HCT116 (cell line): ENCODE results near the gene NEURL2. TPM values are rescaled to one million over a fixed set of nuclear protein-coding genes. Genes with fewer than 3 reads are reported as not detected.

ENCODE experiments used
- ATAC-seq: fragments of 200-7000 bp; cut with Tn5 transposase; 2 replicates; pipeline ENCODE4 v1.9.1; 2020; ENCODE audit warnings: mild to moderate bottlenecking, moderate library complexity
- Bru-seq: library from RNA; stranded (reverse); fragments of 400-500 nt; gene quantifications from one replicate; lab custom pipeline; 2021; lab: Mats Ljungman, UMichigan
- BruChase-seq, 2 experiments: library from RNA; stranded (reverse); fragments of 400-500 nt; gene quantifications; one replicate each; lab custom pipeline; 2021; lab: Mats Ljungman, UMichigan
- BruUV-seq: library from RNA; stranded (reverse); fragments of 400-500 nt; replicated peaks from 2 replicates; lab custom pipeline; 2021; lab: Mats Ljungman, UMichigan
- CTCF ChIA-PET: fragments of 300-600 bp; sonication (Branson Sonifier 250); formaldehyde crosslinking; loops from one replicate; lab custom pipeline; 2021; ENCODE audit warnings: antibody characterized with exemption; lab: Charles Lee
- POLR2A ChIA-PET: fragments of 300-600, 350-600 bp; sonication (Branson Sonifier 250); formaldehyde crosslinking; loops from one replicate; lab custom pipeline; 2021; ENCODE audit warnings: antibody characterized with exemption; lab: Charles Lee
- RAD21 ChIA-PET, 2 experiments: fragments of 300-600 bp; sonication (Branson Sonifier 250); formaldehyde crosslinking; loops; one replicate each; lab custom pipeline; 2023; ENCODE audit warnings: low total read pairs in 2 of 2; ENCODE audit not compliant: uncharacterized antibody in 2 of 2, unreplicated experiment in 2 of 2, low non-redundant PET in 1 of 2; lab: Charles Lee
- DNase-seq: peaks from one replicate; pipeline ENCODE4 v3.0.0-alpha.2; 2010; ENCODE audit warnings: low read depth, low spot score
- H2AFZ ChIP-seq: fragments of 200-600 bp; shearing (Covaris generic), sonication (generic); 2 replicates; pipeline ENCODE4 v1.6.1; 2017; ENCODE audit warnings: low read depth, mixed run types, mixed read lengths, antibody characterized with exemption, low read length; ENCODE audit not compliant: poor library complexity, severe bottlenecking
- H3K27ac ChIP-seq: 2 replicates; pipeline ENCODE4 v1.5.1; 2012; ENCODE audit warnings: low read depth, low read length
- H3K27me3 ChIP-seq: fragments of 200-600 bp; sonication (generic); 2 replicates; pipeline ENCODE4 v1.6.1; 2016; ENCODE audit warnings: mixed run types, low read length, mixed read lengths; ENCODE audit not compliant: insufficient read depth
- H3K36me3 ChIP-seq, 2 experiments: fragments of 200-500 bp in 1 of 2; fragments of 200-600 bp in 1 of 2; sonication (Bioruptor generic) in 1 of 2; sonication (generic) in 1 of 2; 2 replicates each; pipeline versions ENCODE4 v1.5.1 to v1.6.1; 2014 to 2016; ENCODE audit warnings: low read length in 2 of 2, inconsistent platforms in 1 of 2, mixed read lengths in 1 of 2, mixed run types in 1 of 2; ENCODE audit not compliant: insufficient read depth in 2 of 2, control insufficient read depth in 1 of 2
- H3K4me1 ChIP-seq, 2 experiments: fragments of 200-600 bp in 1 of 2; sonication (generic) in 1 of 2; 2 replicates each; pipeline versions ENCODE4 v1.5.1 to v1.6.1; 2012 to 2017; ENCODE audit warnings: low read length in 2 of 2, inconsistent platforms in 1 of 2, mild to moderate bottlenecking in 1 of 2, mixed read lengths in 1 of 2, mixed run types in 1 of 2, moderate library complexity in 1 of 2; ENCODE audit not compliant: insufficient read depth in 2 of 2, control insufficient read depth in 1 of 2
- H3K4me2 ChIP-seq: fragments of 200-600 bp; sonication (generic); 2 replicates; pipeline ENCODE4 v1.6.1; 2017; ENCODE audit warnings: mixed run types, low read length, mixed read lengths
- H3K4me3 ChIP-seq, 2 experiments: fragments of 200-600 bp in 1 of 2; sonication (generic) in 1 of 2; replicated peaks in 1 of 2; 2 replicates each; pipeline ENCODE4 v1.5.1; 2011 to 2016; ENCODE audit warnings: low read length in 2 of 2, control low read depth in 1 of 2, low read depth in 1 of 2, mild to moderate bottlenecking in 1 of 2, mixed read lengths in 1 of 2, mixed run types in 1 of 2
- H3K79me2 ChIP-seq: fragments of 200-600 bp; sonication (generic); 2 replicates; pipeline ENCODE4 v1.6.1; 2017; ENCODE audit warnings: mild to moderate bottlenecking, mixed run types, low read length, moderate library complexity, mixed read lengths; ENCODE audit not compliant: insufficient read depth
- H3K9ac ChIP-seq: fragments of 200-600 bp; sonication (generic); 2 replicates; pipeline ENCODE4 v1.6.1; 2016; ENCODE audit warnings: low read length, mixed read lengths
- H3K9me2 ChIP-seq: fragments of 200-600 bp; sonication (generic), shearing (Covaris generic); 2 replicates; pipeline ENCODE4 v1.6.1; 2017; ENCODE audit warnings: mixed run types, mild to moderate bottlenecking, moderate library complexity; ENCODE audit not compliant: insufficient read depth
- H3K9me3 ChIP-seq, 2 experiments: fragments of 200-500 bp in 1 of 2; fragments of 200-600 bp in 1 of 2; sonication (Bioruptor generic) in 1 of 2; sonication (generic) in 1 of 2; 2 replicates each; pipeline ENCODE4 v1.6.1; 2014 to 2017; ENCODE audit warnings: low read length in 2 of 2, mixed read lengths in 2 of 2, inconsistent platforms in 1 of 2, low read depth in 1 of 2, mild to moderate bottlenecking in 1 of 2, mixed run types in 1 of 2, moderate library complexity in 1 of 2; ENCODE audit not compliant: control insufficient read depth in 1 of 2, insufficient read depth in 1 of 2
- H4K20me1 ChIP-seq: fragments of 200-600 bp; sonication (generic), shearing (Covaris generic); 2 replicates; pipeline ENCODE4 v1.6.1; 2017; ENCODE audit warnings: mixed run types, mild to moderate bottlenecking, moderate library complexity; ENCODE audit not compliant: insufficient read depth
- CBX3 ChIP-seq: IDR thresholded peaks from 2 replicates; pipeline ENCODE4 v1.6.1; 2012; ENCODE audit warnings: low read depth
- EZH2 ChIP-seq: fragments of 200-600 bp; sonication (generic); IDR thresholded peaks from 2 replicates; pipeline ENCODE4 v1.6.1; 2017; ENCODE audit warnings: antibody characterized with exemption, mixed run types
- FOSL1 ChIP-seq: IDR thresholded peaks from 2 replicates; pipeline ENCODE4 v1.6.1; 2012; ENCODE audit warnings: low read depth
- JUND ChIP-seq: IDR thresholded peaks from 2 replicates; pipeline ENCODE4 v1.6.1; 2012
- MAX ChIP-seq: IDR thresholded peaks from 2 replicates; pipeline ENCODE4 v1.6.1; 2012
- POLR2AphosphoS5 ChIP-seq: IDR thresholded peaks from 2 replicates; pipeline ENCODE4 v1.6.1; 2011; ENCODE audit warnings: mild to moderate bottlenecking, low read depth, low read length, moderate library complexity
- SIN3A ChIP-seq: IDR thresholded peaks from 2 replicates; pipeline ENCODE4 v1.6.1; 2012; ENCODE audit warnings: low read depth
- SP1 ChIP-seq: IDR thresholded peaks from 2 replicates; pipeline ENCODE4 v1.6.1; 2012; ENCODE audit warnings: low read depth
- SRF ChIP-seq: IDR thresholded peaks from 2 replicates; pipeline ENCODE4 v1.6.1; 2012; ENCODE audit warnings: low read depth
- TCF7L2 ChIP-seq: IDR thresholded peaks from 2 replicates; pipeline ENCODE4 v1.7.0; 2011; ENCODE audit warnings: borderline replicate concordance, inconsistent platforms; ENCODE audit not compliant: insufficient read depth, insufficient read length; ENCODE audit errors: extremely low read depth
- YY1 ChIP-seq: IDR thresholded peaks from 2 replicates; pipeline ENCODE4 v1.6.1; 2011; ENCODE audit warnings: low read length, low read depth, moderate library complexity, mild to moderate bottlenecking; ENCODE audit not compliant: insufficient replicate concordance; ENCODE audit errors: extremely low read depth
- intact Hi-C: fragments of 100-400 bp; cut with micrococcal nuclease; formaldehyde crosslinking; loops from 2 replicates; pipeline ENCODE4 v1.10.0; 2022
- long read RNA-seq: library from polyadenylated mRNA; unstranded; transcript quantifications from one replicate; pipeline ENCODE4 v2.0.0, GENCODE V29; 2021; ENCODE audit not compliant: unreplicated experiment
- polyA plus RNA-seq: library from polyadenylated mRNA; unstranded; fragments of >200 nt; gene quantifications from 2 replicates; pipeline ENCODE4 v1.2.1, GENCODE V29; 2012; ENCODE audit warnings: missing spikeins
- total RNA-seq: library from RNA; stranded (reverse); gene quantifications from one replicate; pipeline ENCODE4 v1.2.1, GENCODE V29; 2021; ENCODE audit not compliant: unreplicated experiment
- TF ChIP-seq, protein P1 (sequence below): IDR thresholded peaks from 2 replicates; pipeline ENCODE4 v1.6.1; 2012

Gene NEURL2
- total RNA-seq: 0.96 TPM
- polyA plus RNA-seq: 0.27 and 0.59 TPM in 2 replicates
- Bru-seq, nascent RNA: percentile 39 among the genes with signal in this experiment
- BruChase-seq, experiment 1, labeled RNA remaining after a 6-hour chase: percentile 32 among the genes with signal in this experiment
- percentile 34 among the genes with signal in this experiment for BruChase-seq, experiment 2, labeled RNA remaining after a 2-hour chase
- long read RNA-seq: 0 reads

DNA sequence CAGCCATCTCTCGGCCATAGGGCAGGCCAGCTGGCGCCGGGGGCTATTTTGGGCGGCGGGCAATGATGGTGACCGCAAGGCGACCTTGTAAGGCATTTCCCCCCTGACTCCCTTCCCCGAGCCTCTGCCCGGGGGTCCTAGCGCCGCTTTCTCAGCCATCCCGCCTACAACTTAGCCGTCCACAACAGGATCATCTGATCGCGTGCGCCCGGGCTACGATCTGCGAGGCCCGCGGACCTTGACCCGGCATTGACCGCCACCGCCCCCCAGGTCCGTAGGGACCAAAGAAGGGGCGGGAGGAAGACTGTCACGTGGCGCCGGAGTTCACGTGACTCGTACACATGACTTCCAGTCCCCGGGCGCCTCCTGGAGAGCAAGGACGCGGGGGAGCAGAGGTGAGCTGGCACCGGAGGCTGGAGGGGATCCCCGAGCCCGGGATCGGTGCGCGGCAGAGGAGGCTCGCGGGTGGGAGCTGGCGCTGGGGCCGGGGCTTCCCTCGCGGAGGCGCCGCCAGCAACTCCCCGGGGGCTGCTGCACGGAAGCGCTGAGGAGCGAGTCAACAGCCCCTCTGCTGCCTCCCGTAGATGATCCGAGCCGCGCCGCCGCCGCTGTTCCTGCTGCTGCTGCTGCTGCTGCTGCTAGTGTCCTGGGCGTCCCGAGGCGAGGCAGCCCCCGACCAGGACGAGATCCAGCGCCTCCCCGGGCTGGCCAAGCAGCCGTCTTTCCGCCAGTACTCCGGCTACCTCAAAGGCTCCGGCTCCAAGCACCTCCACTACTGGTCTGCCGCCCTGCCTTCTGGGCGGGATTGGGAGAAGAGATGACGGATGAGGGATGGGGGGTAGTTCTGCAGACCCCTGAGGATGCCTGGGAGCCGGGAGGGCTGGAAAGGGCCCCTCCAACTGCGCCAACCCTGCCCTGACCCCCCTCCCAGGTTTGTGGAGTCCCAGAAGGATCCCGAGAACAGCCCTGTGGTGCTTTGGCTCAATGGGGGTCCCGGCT lies at the start of gene NEURL2, which contains the start of gene CTSA:
Gene NEURL2 (minus strand): TSS at position 224 of the 999 bp plus-strand sequence. CDS start 217 bp downstream, at position 7.
Gene CTSA (plus strand): TSS at position 351 of the 999 bp plus-strand sequence. CDS start 234 bp downstream, at position 585.
- H3K36me3 ChIP-seq: peaks cover 6 to 21% of the 10 kb centered on the region in 2 experiments; a peak in 3 of 4 replicates
- ChIA-PET CTCF (interaction anchor here (1.5 kb wide), 1 partner anchor 14 kb away, joined by 4 read pairs; no protein-coding TSS in a partner anchor), POLR2A (interaction anchor here (0.9 to 1.1 kb wide), 2 partner anchors 10 to 42 kb away, joined by 3 to 4 read pairs; partner anchors contain the start of gene ZSWIM1), RAD21 (no interaction called here)
- no TSS peak for BruUV-seq
- no peaks in the 10 kb centered on the region for H3K27me3 ChIP-seq
- H3K4me2 ChIP-seq: peak within 1 kb of the TSS; percentile 99
- H2AFZ ChIP-seq: peak within 1 kb of the TSS; percentile 80
- peak within 1 kb of the TSS; percentile 77 for H3K27ac ChIP-seq
- peak; percentile 85 for ATAC-seq
- H3K79me2 ChIP-seq: peaks cover 4% of the 10 kb centered on the region; the same call in 1 of the 2 replicates
- peaks cover 10 to 18% of the 10 kb centered on the region in 2 experiments; a peak in 3 of 4 replicates for H3K4me1 ChIP-seq
- peak; percentile 82 for DNase-seq
- intact Hi-C loops: no loop called here
- peak; percentile 42 for TF ChIP-seq TCF7L2
- TF ChIP-seq YY1: peak; percentile 87
- no peak for TF ChIP-seq SRF
- no peak for TF ChIP-seq JUND
- TF ChIP-seq MAX: peak; percentile 87
- peak; percentile 57 for TF ChIP-seq POLR2AphosphoS5
- no peak for TF ChIP-seq FOSL1
- TF ChIP-seq SP1: no peak
- TF ChIP-seq EZH2: no peak
- peak; percentile 92 for TF ChIP-seq SIN3A
- no peak; the same call in none of the 2 replicates for TF ChIP-seq CBX3
- TF ChIP-seq, protein P1, sequence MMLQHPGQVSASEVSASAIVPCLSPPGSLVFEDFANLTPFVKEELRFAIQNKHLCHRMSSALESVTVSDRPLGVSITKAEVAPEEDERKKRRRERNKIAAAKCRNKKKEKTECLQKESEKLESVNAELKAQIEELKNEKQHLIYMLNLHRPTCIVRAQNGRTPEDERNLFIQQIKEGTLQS: no peak
- H3K9ac ChIP-seq: peak within 1 kb of the TSS; percentile 76
- H3K9me2 ChIP-seq: no peaks in the 10 kb centered on the region
- no peaks in the 10 kb centered on the region for H4K20me1 ChIP-seq
- H3K9me3 ChIP-seq: no peaks in the 10 kb centered on the region
- H3K4me3 ChIP-seq: peak within 1 kb of the TSS; percentile 83 to 93
